HEK293 (cell line): ENCODE measurements around the gene SLC30A7.
A peak's percentile ranks its signal among the peaks of the same experiment; 100 is the strongest.

ENCODE experiments used
- ATF2 ChIP-seq: fragments of 450-650 bp; formaldehyde crosslinking; IDR thresholded peaks from 2 replicates; pipeline ENCODE4 v1.5.1; 2016; ENCODE audit warnings: missing biosample characterization, missing genetic modification characterization, low read depth
- CTCF ChIP-seq: fragments of 450-650 bp; formaldehyde crosslinking; IDR thresholded peaks from 2 replicates; pipeline ENCODE4 v1.5.1; 2016; ENCODE audit warnings: missing biosample characterization, missing genetic modification characterization
- PRDM6 ChIP-seq: fragments of 450-650 bp; formaldehyde crosslinking; IDR thresholded peaks from 2 replicates; pipeline ENCODE4 v1.5.1; 2017; ENCODE audit warnings: missing biosample characterization, missing genetic modification characterization
- ZBTB26 ChIP-seq: fragments of 450-650 bp; formaldehyde crosslinking; optimal IDR thresholded peaks from 2 replicates; pipeline ENCODE3; 2016; ENCODE audit warnings: missing biosample characterization, mild to moderate bottlenecking, missing genetic modification characterization
- ZFP3 ChIP-seq: fragments of 450-650 bp; formaldehyde crosslinking; IDR thresholded peaks from 2 replicates; pipeline ENCODE4 v1.5.1; 2016; ENCODE audit warnings: low read depth, missing biosample characterization, missing genetic modification characterization
- ZNF121 ChIP-seq: fragments of 450-650 bp; formaldehyde crosslinking; IDR thresholded peaks from 2 replicates; pipeline ENCODE4 v1.5.1; 2016; ENCODE audit warnings: missing biosample characterization, missing genetic modification characterization
- ZNF169 ChIP-seq: fragments of 450-650 bp; formaldehyde crosslinking; IDR thresholded peaks from 2 replicates; pipeline ENCODE4 v1.5.1; 2016; ENCODE audit warnings: missing biosample characterization, missing genetic modification characterization
- ZNF416 ChIP-seq: fragments of 450-650 bp; formaldehyde crosslinking; IDR thresholded peaks from 2 replicates; pipeline ENCODE4 v1.5.1; 2016; ENCODE audit warnings: missing biosample characterization, missing genetic modification characterization
- ZNF785 ChIP-seq: fragments of 450-650 bp; formaldehyde crosslinking; IDR thresholded peaks from 2 replicates; pipeline ENCODE4 v1.5.1; 2016; ENCODE audit warnings: missing biosample characterization, missing genetic modification characterization
- ZSCAN18 ChIP-seq: fragments of 450-650 bp; formaldehyde crosslinking; IDR thresholded peaks from 2 replicates; pipeline ENCODE4 v1.5.1; 2016; ENCODE audit warnings: missing biosample characterization, missing genetic modification characterization

GRCh38 chr1:101025657-101026429 is 130.0 kb downstream of the SLC30A7 start, which contains the start of gene DPH5:
- TF ChIP-seq ZNF169 (no peak), ZBTB26 (peak; percentile 23), CTCF (no peak), ZNF121 (tag by site-specific recombination) (no peak), ZFP3 (tag by site-specific recombination) (0 out of 2 replicates have a peak, but pooled peaks have one; percentile 24), ZSCAN18 (tag by site-specific recombination) (no peak), ATF2 (no peak), ZNF785 (tag by site-specific recombination) (no peak), PRDM6 (no peak), ZNF416 (tag by site-specific recombination) (no peak)
